Tibial nerve (tissue), 3 donors: Measurements from ENCODE around the gene EIF4E.

ENCODE experiments used
- CTCF ChIP-seq, 5 experiments: fragments of 200-600 bp in 3 of 5; fragments of 450-650 bp in 2 of 5; sonication (generic) in 3 of 5; IDR thresholded peaks; one replicate each; pipeline ENCODE4 v1.5.1; 2016 to 2019; ENCODE audit warnings: antibody characterized with exemption in 5 of 5, mild to moderate bottlenecking in 3 of 5, moderate library complexity in 2 of 5
- POLR2A ChIP-seq, 2 donors: fragments of 450-650 bp; IDR thresholded peaks; one replicate each; pipeline ENCODE4 v1.6.1; 2017; ENCODE audit warnings: antibody characterized with exemption in 2 of 2, mild to moderate bottlenecking in 2 of 2, moderate library complexity in 2 of 2

GRCh38 chr4:98930311-98930865, 1.5 kb upstream of the EIF4E start:
- TF ChIP-seq CTCF (IDR thresholded peaks at IDR 0.05) (no peak), POLR2A (IDR thresholded peaks at IDR 0.05) (no peak)
